SW 1271 (cell line): ENCODE measurements around the gene PNPLA3.

Experiments
- DNase-seq, 2 experiments: peaks; one replicate each; lab custom pipeline; 2025; lab: John Stamatoyannopoulos, UW

Gene PNPLA3

DNA sequence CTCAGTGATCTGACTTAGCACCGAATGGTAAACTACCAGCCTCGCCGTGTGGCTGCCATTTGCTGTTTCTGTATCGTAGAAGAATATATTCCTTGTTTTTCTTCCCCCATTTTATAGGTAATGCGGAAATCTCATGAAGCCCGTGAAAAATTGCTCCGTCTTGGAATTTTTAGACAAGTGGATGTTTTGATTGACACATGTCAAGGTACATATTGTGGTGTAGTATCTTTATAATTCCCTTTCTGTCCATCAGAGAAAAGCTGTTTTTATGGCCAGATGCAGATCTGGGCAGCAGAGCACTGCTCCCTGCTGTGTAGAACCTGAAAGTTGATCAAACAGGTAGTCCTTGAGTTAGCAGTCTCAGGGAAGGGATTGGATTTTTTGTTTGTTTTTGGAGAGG lies 45.0 kb downstream of the PNPLA3 start:
- DNase-seq = no peak

GRCh38 chr22:43969021-43969878 lies 45.6 kb downstream of the PNPLA3 start:
- no peak for DNase-seq

- DNase-seq = no peak
These were observed 46.6 kb downstream of the PNPLA3 start for GRCh38 chr22:43969989-43970755.

DNA sequence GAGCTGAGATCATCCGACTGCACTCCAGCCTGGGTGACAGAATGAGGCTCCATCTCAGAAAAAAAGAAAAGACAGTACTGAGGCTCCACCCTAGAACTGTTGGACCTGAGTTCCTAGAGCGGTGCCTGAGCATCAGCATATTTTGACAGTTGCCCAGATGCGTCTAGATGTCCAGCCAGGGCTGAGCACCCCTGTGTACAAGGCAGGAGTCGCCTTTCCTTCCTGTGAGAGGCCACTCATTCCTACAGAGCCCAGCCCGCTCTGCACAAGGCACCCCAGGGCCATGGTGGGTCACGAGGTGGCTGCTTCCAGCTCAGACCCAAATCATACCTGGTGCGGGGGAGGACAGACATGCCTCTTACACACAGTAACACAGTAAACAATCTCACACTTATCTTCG lies 47.5 kb downstream of the PNPLA3 start:
- no peak for DNase-seq

- no peak for DNase-seq
These were observed 49.4 kb downstream of the PNPLA3 start for GRCh38 chr22:43972931-43973462.

DNA sequence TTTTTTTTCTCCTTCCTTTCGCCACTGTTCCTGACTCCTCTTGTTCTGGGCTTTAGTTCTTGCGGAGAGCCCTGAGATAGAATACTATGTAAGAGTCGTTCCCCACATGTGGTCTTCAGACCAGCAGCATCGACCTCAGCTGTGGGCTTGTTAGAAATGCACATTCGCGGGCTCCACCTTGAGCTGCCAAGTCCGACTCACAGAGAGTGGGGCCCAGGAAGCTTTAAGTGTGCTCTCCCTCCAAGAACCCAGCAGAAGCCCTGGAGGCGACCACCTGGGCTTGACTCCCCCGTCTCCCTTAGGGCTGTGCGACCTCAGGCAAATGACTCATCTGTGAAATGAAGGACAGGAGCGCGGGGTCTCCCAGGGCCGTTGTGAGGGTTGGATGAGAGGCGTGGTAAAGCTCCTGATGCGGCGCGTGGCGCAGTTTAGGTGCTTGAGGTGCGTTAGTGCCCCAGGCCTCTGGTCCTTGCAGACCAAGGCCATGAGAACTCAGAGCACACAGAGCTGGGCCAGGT lies 50.5 kb downstream of the PNPLA3 start:
- no peak for DNase-seq

- no peak for DNase-seq
These were observed 51.4 kb downstream of the PNPLA3 start for GRCh38 chr22:43975041-43975440.

DNA sequence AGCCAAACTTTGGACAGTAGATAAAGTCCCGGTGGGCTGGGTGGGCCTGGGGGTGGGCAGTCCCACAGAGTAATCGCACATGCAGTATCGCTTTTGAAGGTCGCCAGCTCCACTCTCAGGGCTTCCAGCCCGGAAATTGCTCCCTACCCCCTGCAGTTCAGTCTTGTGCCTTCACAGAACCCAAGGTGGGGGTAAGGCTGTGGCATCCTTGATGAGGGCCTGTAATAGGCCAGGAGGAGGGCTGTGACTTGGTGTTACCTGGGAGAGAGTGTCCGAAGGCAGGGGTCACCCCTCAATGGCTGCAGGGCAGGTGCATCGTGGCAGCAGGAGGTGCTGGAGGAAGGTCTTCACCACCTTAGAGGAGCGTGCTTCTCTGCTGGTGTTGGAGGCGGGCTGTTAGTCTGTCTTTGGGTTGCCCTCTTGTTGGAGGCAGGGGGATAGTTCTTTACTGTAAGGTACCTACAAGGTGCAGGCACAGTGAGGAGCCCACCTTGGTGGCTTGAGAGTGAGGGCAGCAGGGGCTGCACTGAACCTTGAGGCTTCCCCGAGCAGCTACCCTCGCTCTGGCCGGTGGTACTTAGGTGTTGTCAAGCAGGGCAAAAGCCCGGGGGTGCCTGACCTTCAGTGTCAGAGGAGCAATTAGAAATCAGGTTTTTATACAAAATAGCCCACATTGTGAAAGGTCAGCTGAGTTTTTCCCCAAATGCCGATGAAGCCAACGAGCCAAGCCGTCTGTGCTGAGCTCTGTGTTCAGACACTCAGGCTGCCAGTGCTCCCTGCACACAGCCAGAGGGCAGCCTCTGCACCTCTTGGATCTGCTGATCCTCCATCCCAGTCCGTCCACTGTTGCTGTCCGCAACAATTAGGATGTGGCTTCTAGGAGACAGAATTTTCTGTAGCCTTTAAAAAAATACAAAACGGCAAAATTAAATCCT lies 53.5 kb downstream of the PNPLA3 start:
- no peak for DNase-seq

- DNase-seq = no peak
These were observed 55.0 kb downstream of the PNPLA3 start for GRCh38 chr22:43978558-43978957.

DNA sequence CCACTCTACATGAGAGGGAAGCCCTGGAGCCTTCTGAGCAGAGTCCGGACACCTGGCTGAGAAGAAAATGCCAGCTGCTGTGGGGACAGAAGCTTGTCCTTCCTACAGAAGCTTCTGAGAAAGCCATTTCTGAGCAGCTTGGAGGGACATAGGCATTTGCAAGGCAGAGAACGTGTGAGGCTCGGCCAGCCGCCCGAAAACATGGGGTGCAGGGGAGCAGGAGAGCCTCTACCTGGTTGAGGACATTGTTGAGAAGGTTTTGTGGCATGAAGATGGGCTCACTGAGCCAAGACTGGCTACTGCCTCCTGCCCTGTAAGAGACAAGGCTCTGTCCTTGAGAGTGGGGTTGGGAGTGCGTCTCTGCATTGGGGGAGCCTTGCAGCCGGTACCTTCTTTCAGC lies 57.0 kb downstream of the PNPLA3 start:
- DNase-seq = no peak

GRCh38 chr22:43980996-43981395 lies 57.4 kb downstream of the PNPLA3 start:
- no peak for DNase-seq

- no peak for DNase-seq
These were observed 60.2 kb downstream of the PNPLA3 start for GRCh38 chr22:43983808-43984207.

DNA sequence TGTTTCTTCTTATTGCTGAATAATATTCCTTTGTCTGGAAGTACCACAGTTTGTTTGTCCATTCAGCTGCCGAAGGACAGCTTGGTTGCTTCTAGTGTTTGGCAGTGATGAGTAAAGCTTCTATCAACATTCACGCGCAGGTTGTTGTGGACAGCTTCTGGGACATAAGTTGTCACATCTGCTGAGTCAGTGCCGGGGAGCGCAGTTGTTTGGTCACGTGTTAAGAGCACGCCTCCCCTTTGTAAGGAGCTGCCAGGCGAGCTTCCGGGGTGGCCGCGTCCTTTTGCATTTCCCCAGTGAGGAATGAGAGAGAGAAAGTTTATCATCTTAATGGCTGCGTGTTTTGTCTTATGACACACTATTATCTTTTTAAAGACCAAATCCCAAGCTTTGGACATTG lies 61.9 kb downstream of the PNPLA3 start:
- no peak for DNase-seq

- DNase-seq = no peak
These were observed 64.7 kb downstream of the PNPLA3 start for GRCh38 chr22:43988116-43988820.

GRCh38 chr22:43988960-43989359 lies 65.4 kb downstream of the PNPLA3 start:
- no peak for DNase-seq

- DNase-seq = no peak
These were observed 66.4 kb downstream of the PNPLA3 start for GRCh38 chr22:43990044-43990443.

DNA sequence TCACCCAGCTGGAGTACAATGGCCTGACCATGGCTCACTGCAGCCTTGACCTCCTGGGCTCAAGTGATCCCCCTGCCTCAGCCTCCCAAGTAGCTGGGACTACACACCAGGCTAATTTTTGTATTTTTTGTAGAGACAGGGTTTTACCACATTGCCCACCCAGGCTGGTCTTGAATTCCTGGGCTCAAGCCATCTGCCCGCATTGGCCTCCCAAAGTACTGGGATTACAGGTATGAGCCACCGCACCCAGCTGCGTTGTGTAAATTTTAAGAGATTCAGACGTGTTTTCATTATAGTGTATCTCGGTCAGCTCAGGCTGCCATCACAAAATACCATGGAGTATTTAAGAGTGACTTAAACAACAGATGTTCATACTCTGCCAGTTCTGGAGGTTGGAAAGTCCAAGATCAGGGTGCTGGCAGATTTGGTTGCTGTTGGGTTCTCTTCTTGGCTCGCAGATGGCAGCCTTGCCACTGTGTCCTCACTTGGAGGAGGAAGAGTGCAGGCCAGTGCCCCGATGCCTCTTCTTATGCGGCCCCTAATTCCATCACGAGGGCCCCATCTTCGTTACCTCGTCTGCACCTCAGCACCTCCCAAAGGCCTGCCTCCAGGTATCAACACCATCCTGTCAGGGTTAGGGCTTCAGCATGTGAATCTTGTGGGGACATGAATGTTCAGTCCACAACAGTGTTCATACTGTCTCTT lies 67.9 kb downstream of the PNPLA3 start:
- no peak for DNase-seq

DNA sequence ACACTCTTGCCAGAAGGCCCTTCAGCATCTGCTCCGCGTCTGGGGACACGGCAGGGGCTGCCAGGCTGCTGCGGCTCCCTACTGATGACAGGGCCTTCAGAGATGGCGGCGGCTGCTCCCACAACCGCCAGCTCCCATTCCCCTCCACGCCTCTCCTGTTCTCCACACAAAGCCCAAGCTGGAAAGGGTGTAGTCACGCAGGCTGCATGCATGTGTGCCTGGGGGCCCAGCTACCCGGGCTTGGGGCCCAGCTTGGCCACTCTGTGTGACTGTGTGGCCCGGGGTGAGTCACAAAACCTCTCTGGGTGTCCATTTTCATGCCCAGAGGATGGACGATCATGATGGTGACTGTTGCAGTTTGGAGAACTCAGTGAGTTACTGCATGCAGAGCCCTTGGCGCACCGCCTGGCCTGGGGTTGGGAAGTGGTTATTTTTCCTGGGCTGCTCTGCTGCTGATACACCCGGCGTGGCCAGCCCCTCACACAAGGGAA lies 68.8 kb downstream of the PNPLA3 start:
- no peak for DNase-seq

DNA sequence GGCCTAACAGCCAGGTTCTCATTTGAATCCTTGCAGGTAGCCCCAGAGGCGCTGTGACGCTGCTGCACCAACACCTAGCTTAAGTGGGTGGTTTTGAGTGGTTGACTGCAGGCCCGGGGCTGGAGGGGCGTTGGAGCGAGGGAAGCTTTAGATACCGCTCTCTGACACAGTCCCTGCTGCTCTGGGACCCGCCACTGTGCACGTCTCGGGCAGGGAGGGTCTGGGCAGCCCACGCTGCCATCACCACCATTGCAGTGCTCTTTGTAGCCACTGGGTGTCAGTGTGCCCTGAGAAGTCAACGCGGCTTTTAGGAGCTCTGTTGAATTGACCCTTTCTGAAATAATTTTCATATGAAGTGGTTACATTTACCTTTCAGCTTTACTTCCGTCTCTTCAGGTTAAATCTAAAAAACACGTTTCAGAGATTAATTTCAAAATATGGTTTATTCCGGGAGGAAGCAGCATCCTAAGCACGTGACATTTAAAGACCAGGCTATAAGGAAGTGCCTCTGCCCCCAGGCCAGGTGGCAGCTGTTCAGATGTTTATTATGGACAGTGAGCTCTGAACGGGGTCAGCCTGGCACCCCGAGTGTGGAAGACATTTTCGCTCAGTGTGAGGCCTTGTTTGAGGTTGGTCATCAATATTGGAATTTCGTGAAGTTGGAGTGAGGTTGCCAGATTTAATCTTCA lies 69.6 kb downstream of the PNPLA3 start:
- DNase-seq = peak in 1 of 2 experiments; percentile 18

GRCh38 chr22:43994006-43994405 lies 70.4 kb downstream of the PNPLA3 start:
- no peak for DNase-seq
